ENCODE results near the gene EIF2D.

- TF ChIP-seq GATA3 (IDR thresholded peaks at IDR 0.05; ENCODE audit: low read depth, low read length) (no peak), GATA2 (IDR thresholded peaks at IDR 0.05; ENCODE audit: low read depth, low read length) (no peak)
Observed at GRCh38 chr1:206587904-206588303, 24.4 kb downstream of the EIF2D start.
